Trophoblast cell (in vitro differentiated cells and primary cell): ENCODE results near the gene CLDN22.

Experiments
- DNase-seq, 2 donors: peaks; one replicate each; pipeline ENCODE4 v3.0.0-alpha.2; 2016
- H2AFZ ChIP-seq: 2 replicates; pipeline ENCODE4 v1.6.1; 2013; ENCODE audit warnings: low read length, moderate library complexity, mild to moderate bottlenecking; ENCODE audit not compliant: insufficient read depth, poor library complexity
- H2AK5ac ChIP-seq: 2 replicates; pipeline ENCODE4 v1.6.1; 2013; ENCODE audit warnings: mild to moderate bottlenecking, low read length
- H2BK120ac ChIP-seq: 2 replicates; pipeline ENCODE4 v1.6.1; 2013; ENCODE audit warnings: low read length, mild to moderate bottlenecking, moderate library complexity; ENCODE audit not compliant: insufficient read depth, poor library complexity
- H2BK12ac ChIP-seq: 2 replicates; pipeline ENCODE4 v1.6.1; 2013; ENCODE audit warnings: mild to moderate bottlenecking, low read length, moderate library complexity
- H2BK5ac ChIP-seq: 2 replicates; pipeline ENCODE4 v1.6.1; 2013; ENCODE audit warnings: low read length, low read depth, moderate library complexity, mild to moderate bottlenecking; ENCODE audit not compliant: poor library complexity
- H3K14ac ChIP-seq: 2 replicates; pipeline ENCODE4 v1.6.1; 2013; ENCODE audit warnings: mild to moderate bottlenecking, low read length
- H3K18ac ChIP-seq: 2 replicates; pipeline ENCODE4 v1.6.1; 2013; ENCODE audit warnings: mild to moderate bottlenecking, low read length
- H3K23ac ChIP-seq: 2 replicates; pipeline ENCODE4 v1.6.1; 2013; ENCODE audit warnings: low read length
- H3K27ac ChIP-seq: 2 replicates; pipeline ENCODE4 v1.5.1; 2013; ENCODE audit warnings: low read depth, mild to moderate bottlenecking, inconsistent platforms, low read length, moderate library complexity
- H3K27me3 ChIP-seq: 2 replicates; pipeline ENCODE4 v1.6.1; 2013; ENCODE audit warnings: inconsistent platforms, mild to moderate bottlenecking, low read length, moderate library complexity; ENCODE audit not compliant: insufficient read depth
- H3K36me3 ChIP-seq, 2 experiments: 1 replicate in 1 of 2; 2 replicates in 1 of 2; pipeline ENCODE4 v1.6.1; 2013; ENCODE audit warnings: low read length in 2 of 2, mild to moderate bottlenecking in 2 of 2, moderate library complexity in 1 of 2; ENCODE audit not compliant: insufficient read depth in 2 of 2, control insufficient read depth in 1 of 2
- H3K4ac ChIP-seq: 2 replicates; pipeline ENCODE4 v1.6.1; 2013; ENCODE audit warnings: low read depth, mild to moderate bottlenecking, low read length, moderate library complexity
- H3K4me1 ChIP-seq, 2 experiments: 1 replicate in 1 of 2; 2 replicates in 1 of 2; pipeline ENCODE4 v1.6.1; 2013; ENCODE audit warnings: low read length in 2 of 2, mild to moderate bottlenecking in 2 of 2, moderate library complexity in 1 of 2; ENCODE audit not compliant: insufficient read depth in 2 of 2, control insufficient read depth in 1 of 2
- H3K4me2 ChIP-seq: 2 replicates; pipeline ENCODE4 v1.6.1; 2013; ENCODE audit warnings: inconsistent platforms, mild to moderate bottlenecking, low read length, moderate library complexity
- H3K4me3 ChIP-seq: 2 replicates; pipeline ENCODE4 v1.5.1; 2013; ENCODE audit warnings: mild to moderate bottlenecking, low read depth, low read length, inconsistent platforms
- H3K79me1 ChIP-seq: one replicate; pipeline ENCODE4 v1.6.1; 2013; ENCODE audit warnings: low read length
- H3K79me2 ChIP-seq: 2 replicates; pipeline ENCODE4 v1.6.1; 2013; ENCODE audit warnings: low read length, mild to moderate bottlenecking; ENCODE audit not compliant: control insufficient read depth, insufficient read depth, poor library complexity
- H3K9ac ChIP-seq: 2 replicates; pipeline ENCODE4 v1.6.1; 2013; ENCODE audit warnings: mild to moderate bottlenecking, low read length
- H3K9me3 ChIP-seq: 2 replicates; pipeline ENCODE4 v1.6.1; 2013; ENCODE audit warnings: low read depth, mild to moderate bottlenecking, control low read depth, inconsistent platforms, low read length; ENCODE audit not compliant: insufficient read depth
- H4K12ac ChIP-seq: 2 replicates; pipeline ENCODE4 v1.6.1; 2013; ENCODE audit warnings: low read depth, mild to moderate bottlenecking, low read length, moderate library complexity
- H4K8ac ChIP-seq: 2 replicates; pipeline ENCODE4 v1.6.1; 2013; ENCODE audit warnings: low read depth, mild to moderate bottlenecking, low read length, moderate library complexity
- H4K91ac ChIP-seq: one replicate; pipeline ENCODE4 v1.6.1; 2013; ENCODE audit warnings: low read depth, mild to moderate bottlenecking, low read length, moderate library complexity
- WGBS: extraction: QIAGEN DNeasy Blood & Tissue Kit; methylation state at CpG from one replicate; pipeline ENCODE4 v1.1.7; 2013; ENCODE audit warnings: missing lambda C conversion rate; ENCODE audit not compliant: insufficient read length, insufficient coverage; ENCODE audit errors: extremely low coverage; 5-methylcytosine and 5-hydroxymethylcytosine counted together

CLDN22 gene

GRCh38 chr4:183345261-183345660 is 25.2 kb upstream of the CLDN22 start:
- H3K27ac ChIP-seq = no peak overlapping the region

GRCh38 chr4:183344523-183345255 is 24.6 kb upstream of the CLDN22 start:
- no CpG with 5 or more reads among the region's 15 CpGs for WGBS
- H4K12ac ChIP-seq = no peak overlapping the region
- no peak overlapping the region for H3K18ac ChIP-seq
- H4K8ac ChIP-seq = no peak overlapping the region
- H2BK12ac ChIP-seq = no peak overlapping the region
- H2AFZ ChIP-seq = no peak overlapping the region
- H3K27ac ChIP-seq = no peak overlapping the region
- H3K79me1 ChIP-seq = no peaks in the 10 kb centered on the region
- no peak overlapping the region for H3K4me3 ChIP-seq
- no peaks in the 10 kb centered on the region for H3K79me2 ChIP-seq
- H4K91ac ChIP-seq = no peak overlapping the region
- no peak overlapping the region for H3K14ac ChIP-seq
- H2AK5ac ChIP-seq = no peak overlapping the region
- H3K9ac ChIP-seq = no peak overlapping the region
- no peak overlapping the region for H2BK120ac ChIP-seq
- no peaks in the 10 kb centered on the region for H3K27me3 ChIP-seq
- H3K4me1 ChIP-seq = no peaks in the 10 kb centered on the region
- H3K36me3 ChIP-seq = no peaks in the 10 kb centered on the region
- H3K4me2 ChIP-seq = no peak overlapping the region
- no peak overlapping the region for H2BK5ac ChIP-seq
- H3K23ac ChIP-seq = no peak overlapping the region
- no peaks in the 10 kb centered on the region for H3K9me3 ChIP-seq
- no peak overlapping the region for H3K4ac ChIP-seq
- no peak for DNase-seq

More at GRCh38 chr4:183345261-183345660, 25.2 kb upstream of the CLDN22 start:
- no peak for DNase-seq
- Histone ChIP-seq H3K79me1 (no peaks in the 10 kb centered on the region), H3K23ac (no peak overlapping the region), H2BK12ac (no peak overlapping the region), H3K18ac (no peak overlapping the region), H3K9ac (no peak overlapping the region), H2BK5ac (no peak overlapping the region), H3K79me2 (no peaks in the 10 kb centered on the region), H3K14ac (no peak overlapping the region), H3K4me3 (no peak overlapping the region), H4K12ac (no peak overlapping the region), H3K4me2 (no peak overlapping the region), H4K91ac (no peak overlapping the region), H3K9me3 (no peaks in the 10 kb centered on the region), H3K4me1 (no peaks in the 10 kb centered on the region), H2AK5ac (no peak overlapping the region), H2BK120ac (no peak overlapping the region), H3K36me3 (no peaks in the 10 kb centered on the region), H4K8ac (no peak overlapping the region), H3K4ac (no peak overlapping the region), H2AFZ (no peak overlapping the region), H3K27me3 (no peaks in the 10 kb centered on the region)
- WGBS = no CpG with 5 or more reads among the region's 4 CpGs

GRCh38 chr4:183343730-183344129 is 23.7 kb upstream of the CLDN22 start:
- Histone ChIP-seq H3K23ac (no peak overlapping the region), H2BK120ac (no peak overlapping the region), H3K18ac (no peak overlapping the region), H3K79me2 (no peaks in the 10 kb centered on the region), H3K9ac (no peak overlapping the region), H3K4ac (no peak overlapping the region), H3K27ac (no peak overlapping the region), H2AFZ (no peak overlapping the region), H3K79me1 (no peaks in the 10 kb centered on the region), H2AK5ac (no peak overlapping the region), H3K14ac (no peak overlapping the region), H3K4me2 (no peak overlapping the region), H3K36me3 (no peaks in the 10 kb centered on the region), H3K9me3 (no peaks in the 10 kb centered on the region), H3K4me1 (no peaks in the 10 kb centered on the region), H2BK12ac (no peak overlapping the region), H3K4me3 (no peak overlapping the region), H4K91ac (no peak overlapping the region), H4K12ac (no peak overlapping the region), H4K8ac (no peak overlapping the region), H2BK5ac (no peak overlapping the region), H3K27me3 (no peaks in the 10 kb centered on the region)
- no peak for DNase-seq
- WGBS = no CpG with 5 or more reads among the region's 7 CpGs

GRCh38 chr4:183342541-183343533 is 22.8 kb upstream of the CLDN22 start:
- no peak overlapping the region for H2BK5ac ChIP-seq
- no peak overlapping the region for H3K4ac ChIP-seq
- no peak overlapping the region for H2AK5ac ChIP-seq
- no peaks in the 10 kb centered on the region for H3K79me2 ChIP-seq
- H3K23ac ChIP-seq = no peak overlapping the region
- H3K4me3 ChIP-seq = no peak overlapping the region
- no peaks in the 10 kb centered on the region for H3K36me3 ChIP-seq
- H3K27ac ChIP-seq = no peak overlapping the region
- no peaks in the 10 kb centered on the region for H3K27me3 ChIP-seq
- no peak overlapping the region for H4K91ac ChIP-seq
- no peak overlapping the region for H3K9ac ChIP-seq
- no peaks in the 10 kb centered on the region for H3K4me1 ChIP-seq
- no peak overlapping the region for H2AFZ ChIP-seq
- H3K79me1 ChIP-seq = no peaks in the 10 kb centered on the region
- WGBS = no CpG with 5 or more reads among the region's 40 CpGs
- no peak overlapping the region for H4K12ac ChIP-seq
- no peak overlapping the region for H3K14ac ChIP-seq
- H3K9me3 ChIP-seq = no peaks in the 10 kb centered on the region
- no peak overlapping the region for H4K8ac ChIP-seq
- H3K18ac ChIP-seq = no peak overlapping the region
- no peak overlapping the region for H3K4me2 ChIP-seq
- H2BK12ac ChIP-seq = no peak overlapping the region
- DNase-seq = no peak
- no peak overlapping the region for H2BK120ac ChIP-seq
